A549 (cell line): ENCODE measurements around the gene CPA3.

ENCODE experiments used
- CTCF ChIP-seq: fragments of >200 bp; sonication (Bioruptor Twin); formaldehyde crosslinking; IDR thresholded peaks from 3 replicates; pipeline ENCODE4 v1.5.1; 2016
- GATA3 ChIP-seq: IDR thresholded peaks from 2 replicates; pipeline ENCODE4 v1.6.1; 2012; ENCODE audit warnings: borderline replicate concordance
- JUNB ChIP-seq: fragments of >200 bp; sonication (Bioruptor Twin); formaldehyde crosslinking; IDR thresholded peaks from 2 replicates; pipeline ENCODE4 v1.6.1; 2016

- no peak for TF ChIP-seq CTCF
- no peak for TF ChIP-seq GATA3
- no peak for TF ChIP-seq JUNB
Measured at GRCh38 chr3:148873270-148873927, 8.3 kb downstream of the CPA3 start.
